HL-60/S4 treated with retinoic acid at 250 ng/mL for 4 days and 3 days (cell line): ENCODE results near the gene PRMT6.
"Not testable (repeated sequence)": the region's sequence is repeated elsewhere in the genome, so short reads cannot be mapped to it uniquely, and the experiment has no call there.

ENCODE experiments used
- in situ Hi-C: fragments of 300-500 bp; cut with MboI; formaldehyde crosslinking; loops from 2 replicates; pipeline ENCODE4 v1.7.0; 2022; ENCODE audit warnings: low sequenced_read_pairs

PRMT6 gene

DNA sequence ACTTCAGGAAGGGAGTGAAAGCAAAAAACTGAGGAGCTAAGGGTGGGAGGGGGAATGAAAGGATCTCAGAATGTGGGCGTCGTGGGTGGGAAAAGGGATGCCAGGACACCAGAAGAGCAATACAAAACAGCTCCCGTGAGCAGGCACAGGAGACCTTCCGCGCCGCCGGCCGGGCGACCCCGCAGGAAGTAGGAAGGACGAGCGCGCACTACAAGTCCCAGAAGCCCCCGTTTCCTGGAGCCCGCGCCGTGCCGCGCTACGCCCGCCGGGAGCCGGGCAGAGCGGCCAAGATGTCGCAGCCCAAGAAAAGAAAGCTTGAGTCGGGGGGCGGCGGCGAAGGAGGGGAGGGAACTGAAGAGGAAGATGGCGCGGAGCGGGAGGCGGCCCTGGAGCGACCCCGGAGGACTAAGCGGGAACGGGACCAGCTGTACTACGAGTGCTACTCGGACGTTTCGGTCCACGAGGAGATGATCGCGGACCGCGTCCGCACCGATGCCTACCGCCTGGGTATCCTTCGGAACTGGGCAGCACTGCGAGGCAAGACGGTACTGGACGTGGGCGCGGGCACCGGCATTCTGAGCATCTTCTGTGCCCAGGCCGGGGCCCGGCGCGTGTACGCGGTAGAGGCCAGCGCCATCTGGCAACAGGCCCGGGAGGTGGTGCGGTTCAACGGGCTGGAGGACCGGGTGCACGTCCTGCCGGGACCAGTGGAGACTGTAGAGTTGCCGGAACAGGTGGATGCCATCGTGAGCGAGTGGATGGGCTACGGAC is at the start of gene PRMT6:
PRMT6 (plus strand) TSS at position 249 of the 771 bp plus-strand sequence; CDS start at position 291, 42 bp downstream.
- in situ Hi-C loops: no loop called here

DNA sequence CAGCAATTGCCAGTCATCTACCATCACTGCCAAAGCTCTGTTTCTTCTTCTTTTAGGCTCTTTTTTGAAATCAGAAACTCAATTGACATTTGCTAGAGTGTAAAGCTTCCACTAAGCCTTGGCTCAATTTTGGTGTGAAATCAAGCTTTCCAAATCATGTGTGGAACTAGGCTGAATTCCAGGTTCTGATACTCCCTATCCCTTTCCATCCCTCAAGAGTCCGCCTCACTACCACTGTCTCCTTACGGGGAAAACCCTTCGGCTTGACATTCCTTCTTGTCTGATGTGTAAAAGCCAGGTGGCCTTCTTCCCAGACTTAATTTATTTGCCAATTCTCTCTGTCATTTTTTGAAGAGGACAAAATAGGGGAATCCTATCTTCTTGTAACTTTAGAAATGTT is 47.2 kb upstream of the PRMT6 start:
- in situ Hi-C loops: no loop called here

DNA sequence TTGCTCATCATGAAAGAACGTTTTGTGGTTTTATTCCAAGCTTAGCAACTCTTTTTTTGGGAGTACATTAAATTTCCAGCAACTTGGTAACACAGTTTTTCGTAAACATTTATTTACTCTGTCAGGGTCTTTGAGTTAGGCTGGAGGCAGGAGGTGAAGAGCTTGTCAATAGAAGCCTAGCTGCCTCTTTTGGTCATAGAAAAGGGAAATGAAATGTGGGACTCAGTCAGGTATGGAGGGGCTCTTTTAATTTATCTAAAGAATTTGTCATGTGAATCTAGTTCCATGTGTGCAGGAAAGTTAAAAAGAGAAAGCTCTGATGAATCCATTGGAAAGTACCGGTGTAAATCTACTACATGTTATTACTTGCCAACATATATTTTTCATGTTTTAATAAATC is 45.9 kb upstream of the PRMT6 start:
- in situ Hi-C loops: no loop called here

DNA sequence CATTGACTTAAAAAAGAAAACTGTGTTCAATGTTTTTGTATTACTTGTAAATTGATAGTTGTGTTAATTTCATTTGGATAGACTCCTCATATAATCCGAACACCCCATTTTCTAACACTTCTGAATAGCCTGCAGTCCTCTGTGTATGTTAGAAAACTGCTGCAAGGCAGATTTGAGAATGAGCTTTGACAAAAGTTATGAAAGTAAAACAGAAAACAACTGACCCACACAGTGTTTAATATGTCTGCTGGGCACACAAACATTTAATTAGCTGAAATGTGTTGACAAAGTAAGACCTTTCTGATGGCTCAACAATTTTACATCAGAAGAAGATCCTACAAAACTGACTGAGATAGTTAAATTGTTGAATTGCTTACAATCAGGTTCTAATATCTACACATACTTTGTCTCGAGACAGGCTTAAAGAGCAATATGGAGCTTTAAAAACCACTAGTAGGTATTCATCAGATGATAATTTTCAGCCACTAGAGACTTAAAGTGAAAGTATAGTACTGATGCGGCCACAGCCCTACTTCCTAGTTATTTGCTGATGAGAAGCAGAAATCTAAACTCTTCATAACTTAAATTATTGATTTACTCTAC is 40.0 kb upstream of the PRMT6 start:
- in situ Hi-C loops: no loop called here

DNA sequence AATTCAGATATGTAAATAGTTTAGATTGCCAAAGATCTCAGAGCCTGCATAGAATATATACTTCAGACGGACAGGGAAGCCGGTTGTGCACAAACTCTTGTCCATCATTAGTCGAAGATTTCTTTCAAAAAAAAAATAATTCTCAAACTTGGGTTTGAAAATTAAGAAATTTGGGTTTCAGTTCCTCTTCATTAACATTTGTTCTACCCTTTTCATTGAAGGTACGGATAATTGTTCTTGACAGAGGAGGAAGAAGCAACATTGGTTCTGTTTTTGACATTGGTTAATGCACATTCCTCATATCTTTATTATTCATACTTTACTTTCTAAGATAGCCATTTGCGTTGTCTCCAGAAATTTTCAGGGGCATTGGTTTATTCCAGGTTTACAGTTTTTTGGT is 38.0 kb upstream of the PRMT6 start:
- in situ Hi-C loops: no loop called here

DNA sequence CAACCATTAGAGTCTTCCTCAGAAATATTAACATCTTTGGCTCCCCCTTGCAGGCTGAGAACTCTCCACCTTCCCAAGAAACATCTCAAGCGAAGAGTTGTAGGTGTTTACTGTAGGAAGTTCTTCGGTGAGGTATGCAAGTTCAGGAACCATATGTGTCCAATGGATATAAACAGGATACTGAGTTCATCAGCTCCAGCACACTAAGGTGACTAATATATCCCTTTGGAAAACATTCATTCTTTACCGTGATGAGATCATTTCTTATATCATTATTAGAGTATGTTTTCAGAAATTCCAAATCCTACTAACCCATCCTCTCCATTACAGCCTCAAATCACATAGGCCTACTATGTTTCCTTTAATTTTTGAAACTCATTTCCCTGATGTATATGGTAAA is 37.3 kb upstream of the PRMT6 start:
- in situ Hi-C loops: no loop called here

DNA sequence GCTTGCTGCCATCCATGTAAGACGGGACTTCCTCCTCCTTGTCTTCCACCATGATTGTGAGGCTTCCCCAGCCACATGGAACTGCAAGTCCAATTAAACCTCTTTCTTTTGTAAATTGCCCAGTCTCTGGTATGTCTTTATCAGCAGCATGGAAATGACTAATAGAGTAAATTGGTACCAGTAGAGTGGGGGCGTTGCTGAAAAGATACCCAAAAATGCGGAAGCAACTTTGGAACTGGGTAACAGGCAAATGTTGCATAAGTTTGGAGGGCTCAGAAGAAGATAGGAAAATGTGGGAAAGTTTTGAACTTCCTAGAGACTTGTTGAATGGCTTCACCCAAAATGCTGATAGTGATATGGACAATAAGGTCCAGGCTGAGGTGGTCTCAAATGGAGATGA is 17.6 kb upstream of the PRMT6 start:
- in situ Hi-C loops: not testable (repeated sequence)

DNA sequence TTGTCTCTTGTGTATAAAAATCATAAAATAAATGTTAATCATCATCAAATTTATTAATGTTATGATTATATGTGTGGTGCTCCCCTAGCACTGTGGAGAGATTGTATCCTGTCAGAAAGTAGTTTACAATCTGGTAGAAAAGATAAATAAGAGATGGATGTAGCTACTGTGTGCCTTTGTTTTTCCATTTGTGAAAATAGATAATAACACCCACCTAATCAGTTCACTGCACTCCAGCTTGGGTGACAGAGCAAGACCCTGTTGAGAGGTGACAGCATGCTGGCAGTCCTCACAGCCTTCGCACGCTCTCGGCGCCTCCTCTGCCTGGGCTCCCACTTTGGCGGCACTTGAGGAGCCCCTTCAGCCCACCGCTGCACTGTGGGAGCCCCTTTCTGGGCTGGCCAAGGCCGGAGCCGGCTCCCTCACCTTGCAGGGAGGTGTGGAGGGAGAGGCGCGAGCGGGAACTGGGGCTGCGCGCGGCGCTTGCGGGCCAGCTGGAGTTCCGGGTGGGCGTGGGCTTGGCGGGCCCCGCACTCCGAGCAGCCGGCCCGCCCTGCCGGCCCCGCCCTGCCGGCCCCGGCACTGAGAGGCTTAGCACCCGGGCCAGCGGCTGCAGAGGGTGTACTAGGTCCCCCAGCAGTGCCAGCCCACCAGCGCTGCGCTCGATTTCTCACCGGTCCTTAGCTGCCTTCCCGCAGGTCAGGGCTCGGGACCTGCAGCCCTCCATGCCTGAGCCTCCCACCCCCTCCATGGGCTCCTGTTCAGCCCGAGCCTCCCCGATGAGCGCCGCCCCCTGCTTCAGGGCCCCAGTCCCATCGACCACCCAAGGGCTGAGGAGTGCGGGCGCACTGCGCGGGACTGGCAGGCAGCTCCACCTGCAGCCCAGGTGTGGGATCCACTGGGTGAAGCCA is 11.9 kb upstream of the PRMT6 start:
- in situ Hi-C loops: not testable (repeated sequence)

DNA sequence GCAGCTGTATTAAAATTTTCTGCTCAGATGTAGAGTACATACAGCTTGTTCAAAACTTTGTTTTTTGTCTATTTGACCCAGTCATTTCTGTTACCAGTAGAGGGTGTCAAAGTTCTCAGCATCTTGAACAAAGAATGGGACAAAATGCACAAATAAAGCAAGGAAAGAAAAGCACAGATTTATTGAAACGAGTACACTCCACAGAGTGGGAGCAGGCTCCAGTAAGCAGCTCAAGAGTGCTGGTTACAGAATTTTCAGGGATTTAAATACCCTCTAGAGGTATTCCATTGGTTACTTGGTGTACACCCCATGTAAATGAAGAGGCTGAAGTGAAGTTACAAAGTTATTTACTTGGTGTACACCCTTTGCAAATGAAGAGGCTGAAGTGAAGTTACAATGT is 8.9 kb upstream of the PRMT6 start:
- in situ Hi-C loops: no loop called here

DNA sequence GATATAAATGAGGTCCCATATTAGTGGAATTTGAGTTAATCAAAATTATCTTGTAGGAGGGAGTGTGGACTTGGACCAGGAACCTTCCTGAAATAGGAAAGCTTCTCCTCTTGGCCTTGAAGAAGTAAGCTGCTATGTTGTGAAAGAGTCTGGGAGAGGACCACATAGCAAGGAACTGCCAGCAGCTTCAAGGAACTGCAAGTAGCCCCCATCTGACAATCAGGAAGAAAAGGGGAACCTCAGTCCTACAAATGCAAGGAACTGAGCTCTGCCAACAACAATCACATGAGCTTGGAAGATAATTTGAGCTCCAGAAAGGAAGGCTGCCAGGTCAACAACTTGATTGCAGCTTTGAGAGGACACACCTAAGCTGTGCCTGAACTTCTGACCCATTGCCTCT is 8.2 kb upstream of the PRMT6 start:
- in situ Hi-C loops: no loop called here

DNA sequence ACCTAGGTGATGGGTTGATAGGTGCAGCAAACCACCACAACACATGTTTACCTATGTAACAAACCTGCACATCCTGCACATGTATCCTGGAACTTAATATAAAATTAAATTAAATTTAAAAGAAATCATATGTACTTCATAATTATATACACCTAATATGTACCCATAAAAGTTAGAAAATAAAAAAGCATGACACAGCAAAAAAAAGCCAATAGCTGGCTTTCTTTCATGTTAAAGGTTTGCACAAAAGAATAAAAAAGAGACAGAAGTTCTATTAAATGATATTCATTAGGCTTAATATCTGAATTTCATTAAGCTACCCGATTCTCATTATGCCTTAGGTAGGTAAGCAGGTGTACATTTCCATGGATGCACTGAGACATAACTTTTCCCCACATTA is 5.2 kb upstream of the PRMT6 start:
- in situ Hi-C loops: no loop called here

DNA sequence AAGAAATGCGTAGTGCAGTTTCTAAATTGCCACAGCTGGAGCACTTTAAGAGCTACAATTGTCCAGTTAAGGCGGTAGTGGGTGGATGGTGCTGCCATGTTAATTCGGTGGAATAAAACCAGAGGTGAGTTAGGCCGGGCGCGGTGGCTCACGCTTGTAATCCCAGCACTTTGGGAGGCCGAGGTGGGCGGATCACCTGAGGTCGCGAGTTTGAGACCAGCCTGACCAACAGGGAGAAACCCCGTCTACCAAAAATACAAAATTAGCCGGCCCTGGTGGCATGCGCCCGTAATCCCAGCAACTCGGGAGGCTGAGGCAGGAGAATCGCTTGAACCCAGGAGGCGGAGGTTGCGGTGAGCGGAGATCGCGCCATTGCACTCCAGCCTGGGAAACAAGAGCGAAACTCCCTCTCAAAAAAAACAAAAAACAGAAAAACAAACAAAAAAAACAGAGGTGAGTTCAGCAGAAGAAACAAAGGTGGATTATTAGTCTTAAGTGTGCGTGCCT is 502 bp upstream of the PRMT6 start:
- in situ Hi-C loops: not testable (repeated sequence)

DNA sequence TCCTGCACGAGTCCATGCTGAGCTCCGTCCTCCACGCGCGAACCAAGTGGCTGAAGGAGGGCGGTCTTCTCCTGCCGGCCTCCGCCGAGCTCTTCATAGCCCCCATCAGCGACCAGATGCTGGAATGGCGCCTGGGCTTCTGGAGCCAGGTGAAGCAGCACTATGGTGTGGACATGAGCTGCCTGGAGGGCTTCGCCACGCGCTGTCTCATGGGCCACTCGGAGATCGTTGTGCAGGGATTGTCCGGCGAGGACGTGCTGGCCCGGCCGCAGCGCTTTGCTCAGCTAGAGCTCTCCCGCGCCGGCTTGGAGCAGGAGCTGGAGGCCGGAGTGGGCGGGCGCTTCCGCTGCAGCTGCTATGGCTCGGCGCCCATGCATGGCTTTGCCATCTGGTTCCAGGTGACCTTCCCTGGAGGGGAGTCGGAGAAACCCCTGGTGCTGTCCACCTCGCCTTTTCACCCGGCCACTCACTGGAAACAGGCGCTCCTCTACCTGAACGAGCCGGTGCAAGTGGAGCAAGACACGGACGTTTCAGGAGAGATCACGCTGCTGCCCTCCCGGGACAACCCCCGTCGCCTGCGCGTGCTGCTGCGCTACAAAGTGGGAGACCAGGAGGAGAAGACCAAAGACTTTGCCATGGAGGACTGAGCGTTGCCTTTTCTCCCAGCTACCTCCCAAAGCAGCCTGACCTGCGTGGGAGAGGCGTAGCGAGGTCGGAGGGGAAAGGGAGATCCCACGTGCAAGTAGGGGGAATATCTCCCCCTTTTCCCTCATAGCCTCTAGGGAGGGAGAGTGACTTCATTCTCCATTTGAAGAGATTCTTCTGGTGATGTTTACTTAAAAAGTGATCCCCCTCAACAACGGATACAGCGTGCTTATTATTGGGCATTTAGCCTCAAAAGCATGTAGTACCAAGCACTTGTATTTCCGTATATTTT is 991 bp downstream of the PRMT6 start:
- in situ Hi-C loops: no loop called here

DNA sequence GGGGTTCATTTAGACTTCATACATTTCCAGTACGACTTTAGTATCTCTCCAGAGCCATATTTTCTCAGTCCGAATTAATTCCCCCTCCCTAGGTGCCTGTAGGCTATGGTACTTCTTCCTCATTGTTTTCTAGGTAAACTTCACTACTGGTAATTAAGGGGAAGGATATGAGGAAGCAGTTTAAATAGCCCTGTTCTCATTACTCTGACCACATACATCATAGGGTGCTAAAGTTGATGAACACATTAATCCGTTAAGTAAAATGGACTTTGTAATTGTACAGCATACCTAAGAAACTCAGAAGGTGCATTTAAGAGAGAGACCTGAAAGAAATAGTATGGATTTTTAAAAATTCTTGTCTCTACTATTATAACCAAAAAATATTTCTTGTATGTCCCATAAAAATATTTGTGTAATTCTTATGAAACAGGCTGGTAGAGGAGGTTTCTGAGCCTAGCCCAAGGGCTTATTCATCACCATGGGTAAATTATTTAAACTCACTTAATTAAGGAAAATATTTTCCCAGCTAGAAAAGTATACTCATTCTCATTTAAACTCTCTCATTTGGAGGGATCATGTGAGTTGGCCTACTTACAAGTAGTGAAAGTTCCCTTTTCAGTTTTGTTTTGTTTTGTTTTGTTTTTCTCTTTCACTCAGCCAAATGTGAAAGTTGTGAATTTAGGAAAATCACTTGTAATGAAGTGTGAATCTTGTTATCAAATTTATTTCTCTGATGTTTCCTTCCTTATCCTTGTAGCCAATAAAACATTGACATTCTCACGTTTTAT is 2.0 kb downstream of the PRMT6 start:
- in situ Hi-C loops: no loop called here

DNA sequence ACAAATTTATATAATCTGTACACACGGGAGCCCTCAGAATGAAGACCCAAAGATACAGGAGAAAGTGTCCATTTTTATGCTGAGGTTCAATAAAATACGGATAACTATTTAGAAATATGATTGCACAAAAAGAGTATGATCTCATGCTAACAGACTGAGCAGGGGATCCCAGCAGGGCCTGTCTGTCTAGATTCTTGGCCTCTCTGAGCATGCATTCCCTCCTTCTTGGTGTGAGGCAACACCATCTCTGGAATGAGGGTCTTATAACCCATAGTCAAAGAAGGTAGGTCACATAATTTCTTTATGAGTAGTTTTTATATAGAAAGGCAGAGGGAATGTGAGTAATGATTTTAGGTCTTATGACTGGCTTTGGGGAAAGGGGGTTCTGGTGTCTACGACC is 5.4 kb downstream of the PRMT6 start:
- in situ Hi-C loops: no loop called here

DNA sequence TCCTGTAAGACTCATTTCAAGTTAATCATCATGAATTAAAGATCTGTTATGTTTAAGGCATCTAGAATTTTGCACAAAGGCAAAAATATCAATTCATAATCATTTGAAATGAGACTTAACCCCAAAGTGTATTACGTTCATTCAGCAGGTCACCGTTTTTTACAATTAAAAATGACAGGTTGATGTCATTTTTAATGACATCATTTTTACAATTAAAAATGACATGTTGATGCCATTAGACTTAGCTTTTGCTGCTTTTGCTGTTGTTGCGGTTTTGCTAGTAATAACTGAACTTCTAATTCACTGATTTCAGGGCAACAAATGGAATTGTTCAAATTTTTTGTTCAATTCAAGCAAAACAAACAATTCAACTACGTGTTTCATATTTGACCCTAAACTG is 17.0 kb downstream of the PRMT6 start:
- in situ Hi-C loops: no loop called here

DNA sequence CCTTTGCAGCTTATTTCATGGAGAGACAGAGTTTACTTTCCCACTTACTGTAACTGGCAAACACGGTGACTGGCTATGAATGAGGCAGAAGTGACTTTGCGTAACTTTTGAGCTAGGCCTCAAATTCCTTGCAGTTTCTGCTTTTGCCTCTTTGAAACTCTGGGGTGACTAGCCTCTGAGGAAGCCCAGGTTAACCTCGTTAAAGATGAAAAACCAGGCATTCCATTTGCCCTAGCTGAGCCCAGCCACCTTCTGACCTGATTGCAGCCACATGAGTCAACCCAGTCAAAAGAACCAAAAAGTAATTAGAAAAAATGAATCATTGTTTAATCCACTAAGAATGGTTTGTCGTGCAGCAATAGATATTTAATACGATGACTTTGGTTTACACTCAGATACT is 20.4 kb downstream of the PRMT6 start:
- in situ Hi-C loops: no loop called here

DNA sequence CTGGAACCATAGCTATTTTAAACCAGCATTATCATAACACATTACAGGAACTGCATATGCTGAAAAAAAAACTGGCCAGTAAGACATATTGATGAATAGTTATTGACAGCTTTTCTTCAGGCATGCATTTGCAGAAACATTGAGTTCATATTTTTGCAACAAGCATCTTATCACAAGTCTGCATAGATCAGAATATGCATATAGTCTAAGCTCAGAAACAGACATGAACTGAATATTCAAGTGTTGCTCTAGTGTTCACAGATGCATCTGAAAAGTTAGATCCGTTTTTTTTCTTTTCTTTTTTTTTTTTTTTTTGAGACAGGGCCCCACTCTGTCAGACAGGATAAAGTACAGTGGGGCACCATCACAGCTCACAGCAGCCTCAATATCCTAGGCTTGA is 22.8 kb downstream of the PRMT6 start:
- in situ Hi-C loops: no loop called here

DNA sequence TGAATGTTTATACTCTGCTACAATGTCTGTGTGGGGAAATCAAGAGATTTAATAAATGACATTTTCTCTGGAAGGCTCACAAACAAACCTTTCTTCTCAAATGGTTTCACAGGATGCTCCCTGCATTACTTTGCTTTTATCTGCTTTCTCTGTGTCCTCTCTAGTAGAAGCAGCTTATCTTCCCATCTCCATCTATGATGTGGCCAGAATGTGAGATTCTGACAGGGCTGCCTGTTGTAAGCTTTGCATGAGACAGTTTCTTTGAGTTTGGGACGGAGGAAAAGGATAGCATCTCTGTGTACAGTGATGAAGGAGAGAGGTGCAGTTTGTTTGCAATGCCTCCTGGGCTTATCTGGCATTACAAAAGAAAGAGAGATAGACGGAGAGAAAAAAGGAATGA is 24.6 kb downstream of the PRMT6 start:
- in situ Hi-C loops: no loop called here

DNA sequence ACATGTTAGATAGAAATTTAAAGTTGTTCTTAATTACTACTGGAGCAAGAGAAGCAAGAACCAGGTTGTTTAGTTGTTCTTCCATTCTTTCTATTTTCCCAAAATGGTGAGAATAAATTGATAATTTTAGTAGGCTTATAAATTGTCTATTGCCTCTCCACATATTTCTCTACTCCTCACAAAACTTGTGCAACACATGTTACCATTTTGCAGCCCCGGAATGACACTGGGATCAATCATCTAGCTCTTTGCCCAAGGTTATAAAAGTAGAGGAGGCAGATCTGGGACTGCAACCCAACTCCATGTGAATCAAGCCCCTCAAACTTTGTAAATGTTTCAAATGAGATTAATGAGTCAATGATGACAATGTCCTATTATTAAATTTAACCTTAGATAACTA is 34.9 kb downstream of the PRMT6 start:
- in situ Hi-C loops: no loop called here
